ENCODE results near the gene HRK.

- TF ChIP-seq, protein P1, sequence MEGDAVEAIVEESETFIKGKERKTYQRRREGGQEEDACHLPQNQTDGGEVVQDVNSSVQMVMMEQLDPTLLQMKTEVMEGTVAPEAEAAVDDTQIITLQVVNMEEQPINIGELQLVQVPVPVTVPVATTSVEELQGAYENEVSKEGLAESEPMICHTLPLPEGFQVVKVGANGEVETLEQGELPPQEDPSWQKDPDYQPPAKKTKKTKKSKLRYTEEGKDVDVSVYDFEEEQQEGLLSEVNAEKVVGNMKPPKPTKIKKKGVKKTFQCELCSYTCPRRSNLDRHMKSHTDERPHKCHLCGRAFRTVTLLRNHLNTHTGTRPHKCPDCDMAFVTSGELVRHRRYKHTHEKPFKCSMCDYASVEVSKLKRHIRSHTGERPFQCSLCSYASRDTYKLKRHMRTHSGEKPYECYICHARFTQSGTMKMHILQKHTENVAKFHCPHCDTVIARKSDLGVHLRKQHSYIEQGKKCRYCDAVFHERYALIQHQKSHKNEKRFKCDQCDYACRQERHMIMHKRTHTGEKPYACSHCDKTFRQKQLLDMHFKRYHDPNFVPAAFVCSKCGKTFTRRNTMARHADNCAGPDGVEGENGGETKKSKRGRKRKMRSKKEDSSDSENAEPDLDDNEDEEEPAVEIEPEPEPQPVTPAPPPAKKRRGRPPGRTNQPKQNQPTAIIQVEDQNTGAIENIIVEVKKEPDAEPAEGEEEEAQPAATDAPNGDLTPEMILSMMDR (IDR thresholded peaks at IDR 0.05), result no peak
- no peak for TF ChIP-seq EP300 (IDR thresholded peaks at IDR 0.05)
- TF ChIP-seq POLR2A (IDR thresholded peaks at IDR 0.05), result no peak
These were observed 21.0 kb downstream of the HRK start for GRCh38 chr12:116860263-116860662.
